ENCODE measurements around the gene PTRHD1.

Gene PTRHD1

GRCh38 chr2:24824071-24824588 lies 30.9 kb upstream of the PTRHD1 start:
- no peak for DNase-seq (ENCODE audit: low read depth)
- H3K4me3 ChIP-seq (ENCODE audit: low read depth, low read length): no peak overlapping the region
- no peak for TF ChIP-seq CTCF (IDR thresholded peaks at IDR 0.05; ENCODE audit: low read depth, low read length, missing control alignments)

- DNase-seq (ENCODE audit: low read depth): no peak
- no peak overlapping the region for H3K4me3 ChIP-seq (ENCODE audit: low read depth, low read length)
- no peak for TF ChIP-seq CTCF (IDR thresholded peaks at IDR 0.05; ENCODE audit: low read depth, low read length, missing control alignments)
Observed at GRCh38 chr2:24822049-24822706, 29.0 kb upstream of the PTRHD1 start.

GRCh38 chr2:24821433-24821891 lies 28.3 kb upstream of the PTRHD1 start:
- no peak for TF ChIP-seq CTCF (IDR thresholded peaks at IDR 0.05; ENCODE audit: low read depth, low read length, missing control alignments)
- no peak overlapping the region for H3K4me3 ChIP-seq (ENCODE audit: low read depth, low read length)
- no peak for DNase-seq (ENCODE audit: low read depth)

GRCh38 chr2:24820598-24821432 lies 27.6 kb upstream of the PTRHD1 start:
- H3K4me3 ChIP-seq (ENCODE audit: low read depth, low read length): no peak overlapping the region
- no peak for TF ChIP-seq CTCF (IDR thresholded peaks at IDR 0.05; ENCODE audit: low read depth, low read length, missing control alignments)
- DNase-seq (ENCODE audit: low read depth): no peak

- no peak for TF ChIP-seq CTCF (IDR thresholded peaks at IDR 0.05; ENCODE audit: low read depth, low read length, missing control alignments)
- no peak overlapping the region for H3K4me3 ChIP-seq (ENCODE audit: low read depth, low read length)
- no peak for DNase-seq (ENCODE audit: low read depth)
Observed at GRCh38 chr2:24820175-24820513, 27.0 kb upstream of the PTRHD1 start.

- TF ChIP-seq CTCF (IDR thresholded peaks at IDR 0.05; ENCODE audit: low read depth, low read length, missing control alignments): no peak
- no peak for DNase-seq (ENCODE audit: low read depth)
- no peak overlapping the region for H3K4me3 ChIP-seq (ENCODE audit: low read depth, low read length)
Observed at GRCh38 chr2:24819442-24820174, 26.4 kb upstream of the PTRHD1 start.

Measured in GM12864 (cell line).